ENCODE results near the gene C10orf67. TPM values are rescaled to one million over a fixed set of nuclear protein-coding genes. Genes with fewer than 3 reads are reported as not detected.
"Not testable (repeated sequence)": the region's sequence is repeated elsewhere in the genome, so short reads cannot be mapped to it uniquely, and the experiment has no call there.

The C10orf67 gene
- under 1 TPM; 0.07 to 0.31 TPM for total RNA-seq

DNA sequence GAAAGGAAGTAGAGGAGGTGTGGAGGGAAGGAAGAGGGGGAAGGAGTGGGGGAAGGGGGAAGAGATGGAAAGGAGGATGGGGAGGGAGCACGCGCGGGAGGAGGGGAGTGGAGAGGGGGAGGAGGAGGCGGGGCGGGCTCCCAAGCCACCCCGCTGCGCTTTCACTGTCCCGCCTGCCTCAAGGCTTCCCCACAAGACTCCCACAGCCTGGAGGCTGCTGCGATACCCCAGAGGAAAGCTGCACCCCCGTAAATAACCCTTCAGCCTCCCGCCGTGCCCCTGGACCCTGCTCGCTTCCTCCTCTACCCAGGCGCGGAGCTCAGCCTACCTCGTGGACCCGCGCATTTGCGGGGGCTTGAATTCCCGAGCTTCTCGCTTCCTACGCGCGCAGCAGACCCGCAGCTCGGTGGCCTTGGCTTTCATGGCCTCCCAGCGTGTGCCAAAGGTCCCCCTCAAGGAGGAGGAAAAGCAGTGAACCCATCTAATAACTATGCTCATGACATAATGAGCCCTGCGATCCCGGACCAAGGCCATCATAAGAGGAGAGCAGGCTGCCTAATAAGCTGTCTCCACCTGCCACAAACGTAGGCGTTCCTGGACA lies at the start of gene C10orf67:
Gene C10orf67, minus strand, starts transcription at position 557 of the 601 bp plus-strand sequence. Its CDS starts 23 bp downstream, at position 534.
- Mint-ChIP-seq H3K27ac (peak within 1 kb of the TSS; percentile 67), H3K9me3 (no peaks in the 10 kb centered on the region), H3K27me3 (no peaks in the 10 kb centered on the region), H3K4me3 (peak within 1 kb of the TSS; percentile 79), H3K36me3 (no peaks in the 10 kb centered on the region), H3K4me1 (ENCODE audit: low read depth) (peaks cover 35% of the 10 kb centered on the region)
- POLR2A ChIA-PET, result no interaction called here
- DNase-seq, result peak; percentile 45
- intact Hi-C loops (cut with micrococcal nuclease), result no loop called here
- CTCF ChIA-PET, result no interaction called here

- Mint-ChIP-seq H3K27me3 (no peaks in the 10 kb centered on the region), H3K9me3 (no peaks in the 10 kb centered on the region), H3K4me1 (ENCODE audit: low read depth) (peaks cover 10% of the 10 kb centered on the region), H3K36me3 (peaks cover 2% of the 10 kb centered on the region), H3K4me3 (no peak overlapping the region), H3K27ac (no peak overlapping the region)
- ChIA-PET CTCF (no interaction called here), POLR2A (interaction anchor here (0.7 to 1.1 kb wide), 2 partner anchors 27 to 28 kb away, joined by 3 to 4 read pairs; no protein-coding TSS in a partner anchor)
- intact Hi-C loops (cut with micrococcal nuclease), result loop anchor here (1.0 to 5.0 kb wide), 4 partner anchors 21 to 57 kb away; no protein-coding TSS in a partner anchor
- DNase-seq, result peak; percentile 50
Measured at GRCh38 chr10:23391821-23392220, 47.2 kb upstream of the C10orf67 start.

DNA sequence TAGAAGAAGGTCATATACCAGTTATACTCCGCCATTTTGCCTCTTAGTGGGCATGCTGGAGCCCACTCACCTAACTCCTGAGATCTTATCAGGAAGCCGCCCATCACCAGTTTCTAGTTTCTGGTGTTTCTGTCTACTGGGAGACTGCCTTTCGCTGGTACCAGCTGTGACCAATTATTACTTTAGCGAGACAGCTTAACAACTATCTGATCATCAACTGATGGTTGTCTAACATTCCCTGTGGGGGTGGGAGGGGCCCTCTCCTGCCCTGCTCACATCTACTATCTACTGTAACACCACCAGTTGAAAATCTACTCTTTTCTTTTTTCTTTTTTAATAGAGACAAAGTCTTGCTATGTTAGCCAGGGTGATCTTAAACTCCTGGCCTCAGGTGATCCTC lies 46.2 kb upstream of the C10orf67 start:
- H3K27me3 Mint-ChIP-seq, result no peaks in the 10 kb centered on the region
- CTCF ChIA-PET, result no interaction called here
- H3K4me3 Mint-ChIP-seq, result no peak overlapping the region
- peaks cover 10% of the 10 kb centered on the region for H3K4me1 Mint-ChIP-seq (ENCODE audit: low read depth)
- intact Hi-C loops (cut with micrococcal nuclease), result loop anchor here (5.0 kb wide), 1 partner anchor 56 kb away; no protein-coding TSS in a partner anchor
- POLR2A ChIA-PET, result no interaction called here
- no peak overlapping the region for H3K27ac Mint-ChIP-seq
- DNase-seq, result no peak
- no peaks in the 10 kb centered on the region for H3K9me3 Mint-ChIP-seq
- peaks cover 2% of the 10 kb centered on the region for H3K36me3 Mint-ChIP-seq

GRCh38 chr10:23390408-23390807 lies 45.8 kb upstream of the C10orf67 start:
- H3K9me3 Mint-ChIP-seq; CTCF ChIA-PET; H3K36me3 Mint-ChIP-seq; H3K27me3 Mint-ChIP-seq; DNase-seq; H3K4me1 Mint-ChIP-seq (ENCODE audit: low read depth); H3K4me3 Mint-ChIP-seq; POLR2A ChIA-PET; H3K27ac Mint-ChIP-seq: not testable (repeated sequence)
- intact Hi-C loops (cut with micrococcal nuclease), result loop anchor here (5.0 kb wide), 1 partner anchor 57 kb away; no protein-coding TSS in a partner anchor

DNA sequence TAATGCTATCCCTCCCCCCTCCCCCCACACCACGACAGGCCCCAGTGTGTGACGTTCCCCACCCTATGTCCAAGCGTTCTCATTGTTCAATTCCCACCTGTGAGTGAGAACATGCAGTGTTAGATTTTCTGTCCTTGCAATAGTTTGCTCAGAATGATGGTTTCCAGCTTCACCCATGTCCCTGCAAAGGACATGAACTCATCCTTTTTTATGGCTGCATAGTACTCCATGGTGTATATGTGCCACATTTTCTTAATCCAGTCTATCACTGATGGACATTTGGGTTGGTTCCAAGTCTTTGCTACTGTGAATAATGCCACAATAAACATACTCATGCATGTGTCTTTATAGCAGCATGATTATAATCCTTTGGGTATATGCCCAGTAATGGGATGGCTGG lies 42.9 kb upstream of the C10orf67 start:
- H3K4me1 Mint-ChIP-seq (ENCODE audit: low read depth); POLR2A ChIA-PET; H3K27ac Mint-ChIP-seq; CTCF ChIA-PET; H3K36me3 Mint-ChIP-seq; H3K9me3 Mint-ChIP-seq; H3K27me3 Mint-ChIP-seq; H3K4me3 Mint-ChIP-seq; DNase-seq; intact Hi-C loops (cut with micrococcal nuclease): not testable (repeated sequence)

- no peaks in the 10 kb centered on the region for H3K9me3 Mint-ChIP-seq
- POLR2A ChIA-PET, result no interaction called here
- no peak overlapping the region for H3K27ac Mint-ChIP-seq
Measured at GRCh38 chr10:23386052-23386451, 41.5 kb upstream of the C10orf67 start.

DNA sequence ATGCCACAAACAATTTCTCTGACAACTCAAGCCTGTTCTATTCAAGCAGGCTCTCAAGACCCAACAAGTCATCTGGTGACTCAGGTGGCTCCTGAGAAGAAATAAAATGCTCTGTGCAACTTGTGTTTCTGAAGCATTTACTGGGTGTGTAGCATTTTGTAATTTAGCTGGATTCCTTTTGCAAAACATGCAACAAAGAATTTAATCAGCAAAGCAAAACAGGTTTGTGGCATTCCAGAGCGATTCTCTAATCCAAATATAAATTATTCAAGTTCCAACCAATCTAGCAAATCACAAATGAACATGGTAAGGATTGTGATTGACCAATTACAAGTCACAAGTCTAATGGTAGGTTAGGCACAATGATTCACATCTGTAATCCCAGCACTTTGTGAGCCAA lies 39.8 kb upstream of the C10orf67 start:
- CTCF ChIA-PET, result no interaction called here
- no peak overlapping the region for H3K27ac Mint-ChIP-seq
- no peaks in the 10 kb centered on the region for H3K27me3 Mint-ChIP-seq
- POLR2A ChIA-PET, result no interaction called here
- no peak overlapping the region for H3K4me3 Mint-ChIP-seq
- intact Hi-C loops (cut with micrococcal nuclease), result no loop called here
- no peaks in the 10 kb centered on the region for H3K4me1 Mint-ChIP-seq (ENCODE audit: low read depth)
- DNase-seq, result no peak
- no peaks in the 10 kb centered on the region for H3K9me3 Mint-ChIP-seq
- H3K36me3 Mint-ChIP-seq, result peaks cover 2% of the 10 kb centered on the region

More at GRCh38 chr10:23386052-23386451, 41.5 kb upstream of the C10orf67 start:
- intact Hi-C loops (cut with micrococcal nuclease), result no loop called here
- no peak for DNase-seq
- Mint-ChIP-seq H3K27me3 (no peaks in the 10 kb centered on the region), H3K4me1 (ENCODE audit: low read depth) (no peaks in the 10 kb centered on the region), H3K36me3 (peaks cover 2% of the 10 kb centered on the region), H3K4me3 (no peak overlapping the region)
- CTCF ChIA-PET, result interaction anchor here (1.1 kb wide), 1 partner anchor 10 kb away, joined by 3 read pairs; no protein-coding TSS in a partner anchor

DNA sequence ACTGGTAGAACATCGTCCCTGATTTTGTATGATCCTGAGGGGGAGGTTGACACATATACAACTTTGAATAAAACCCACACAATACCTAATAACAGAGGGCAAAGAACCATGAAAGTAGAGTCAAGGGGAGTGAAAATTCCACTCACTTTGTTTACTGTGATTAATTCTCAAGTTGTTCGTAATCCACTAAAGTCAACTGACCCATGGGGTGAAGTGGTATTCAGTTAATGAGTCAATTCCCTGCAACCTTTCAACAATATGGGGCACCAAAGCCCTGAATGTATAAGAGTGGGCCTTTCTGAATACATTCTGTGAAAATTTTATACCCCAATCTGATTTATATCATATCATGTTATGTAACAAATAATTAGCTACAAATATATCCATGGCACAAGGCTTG lies 39.0 kb upstream of the C10orf67 start:
- Mint-ChIP-seq H3K27ac (no peak overlapping the region), H3K9me3 (no peaks in the 10 kb centered on the region), H3K4me1 (ENCODE audit: low read depth) (no peaks in the 10 kb centered on the region), H3K4me3 (no peak overlapping the region), H3K36me3 (peaks cover 2% of the 10 kb centered on the region), H3K27me3 (no peaks in the 10 kb centered on the region)
- DNase-seq, result no peak
- intact Hi-C loops (cut with micrococcal nuclease), result no loop called here
- POLR2A ChIA-PET, result no interaction called here
- CTCF ChIA-PET, result no interaction called here

DNA sequence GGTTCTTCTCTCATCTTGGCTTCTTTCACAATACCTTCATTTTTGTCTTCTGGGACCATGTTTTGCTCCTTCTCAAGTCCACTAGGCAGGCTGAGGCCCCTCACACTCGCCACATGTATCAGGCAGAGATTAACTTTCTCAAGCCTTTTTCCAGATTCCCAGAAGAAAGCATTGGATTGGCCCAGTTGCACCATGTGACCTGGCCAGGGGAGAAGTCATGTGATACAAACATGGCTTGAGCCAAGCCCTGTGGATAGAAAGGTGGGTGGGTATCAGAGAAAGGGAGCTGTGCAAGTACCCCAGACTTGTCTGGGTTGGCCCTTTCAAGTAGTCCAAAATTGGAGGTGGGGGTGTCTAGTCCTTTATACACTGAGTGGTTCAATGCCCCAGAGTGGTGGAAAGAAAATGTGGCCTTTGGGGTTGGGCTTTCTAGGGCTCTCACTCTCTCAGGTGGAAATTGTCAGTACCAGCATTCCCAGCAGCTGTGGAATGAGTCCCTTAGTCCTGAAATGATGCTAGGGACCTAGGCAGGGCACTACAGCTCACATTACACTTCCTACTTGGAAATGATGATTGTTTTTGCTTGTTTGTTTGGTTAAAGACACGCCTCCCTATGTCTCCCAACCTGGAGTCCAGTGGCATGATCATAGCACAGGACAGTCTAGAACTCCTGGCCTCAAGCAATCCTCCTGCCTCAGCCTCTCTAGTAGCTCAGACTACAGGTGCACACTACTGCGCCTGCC lies 36.9 kb upstream of the C10orf67 start:
- ChIA-PET CTCF (no interaction called here), POLR2A (no interaction called here)
- Mint-ChIP-seq H3K4me3 (no peak overlapping the region), H3K36me3 (no peaks in the 10 kb centered on the region), H3K4me1 (ENCODE audit: low read depth) (no peaks in the 10 kb centered on the region), H3K27me3 (no peaks in the 10 kb centered on the region), H3K27ac (no peak overlapping the region), H3K9me3 (no peaks in the 10 kb centered on the region)
- intact Hi-C loops (cut with micrococcal nuclease), result no loop called here
- DNase-seq, result no peak

GRCh38 chr10:23379686-23380085 lies 35.1 kb upstream of the C10orf67 start:
- DNase-seq, result no peak
- H3K27me3 Mint-ChIP-seq, result no peaks in the 10 kb centered on the region
- ChIA-PET CTCF (no interaction called here), POLR2A (no interaction called here)
- no peak overlapping the region for H3K4me3 Mint-ChIP-seq
- intact Hi-C loops (cut with micrococcal nuclease), result no loop called here
- H3K4me1 Mint-ChIP-seq (ENCODE audit: low read depth), result peaks cover 3% of the 10 kb centered on the region
- no peaks in the 10 kb centered on the region for H3K36me3 Mint-ChIP-seq
- H3K9me3 Mint-ChIP-seq, result no peaks in the 10 kb centered on the region
- no peak overlapping the region for H3K27ac Mint-ChIP-seq

- H3K27me3 Mint-ChIP-seq, result no peaks in the 10 kb centered on the region
- POLR2A ChIA-PET, result interaction anchor here (1.1 kb wide), 1 partner anchor 12 kb away, joined by 3 read pairs; no protein-coding TSS in a partner anchor
- CTCF ChIA-PET, result interaction anchor here (0.8 to 1.2 kb wide), 2 partner anchors 9 to 61 kb away, joined by 3 read pairs; no protein-coding TSS in a partner anchor
- intact Hi-C loops (cut with micrococcal nuclease), result no loop called here
- no peak for DNase-seq
- peaks cover 3% of the 10 kb centered on the region for H3K9me3 Mint-ChIP-seq
- H3K4me1 Mint-ChIP-seq (ENCODE audit: low read depth), result peaks cover 3% of the 10 kb centered on the region
- H3K36me3 Mint-ChIP-seq, result no peaks in the 10 kb centered on the region
- no peak overlapping the region for H3K4me3 Mint-ChIP-seq
- H3K27ac Mint-ChIP-seq, result no peak overlapping the region
Measured at GRCh38 chr10:23376229-23376655, 31.6 kb upstream of the C10orf67 start.

DNA sequence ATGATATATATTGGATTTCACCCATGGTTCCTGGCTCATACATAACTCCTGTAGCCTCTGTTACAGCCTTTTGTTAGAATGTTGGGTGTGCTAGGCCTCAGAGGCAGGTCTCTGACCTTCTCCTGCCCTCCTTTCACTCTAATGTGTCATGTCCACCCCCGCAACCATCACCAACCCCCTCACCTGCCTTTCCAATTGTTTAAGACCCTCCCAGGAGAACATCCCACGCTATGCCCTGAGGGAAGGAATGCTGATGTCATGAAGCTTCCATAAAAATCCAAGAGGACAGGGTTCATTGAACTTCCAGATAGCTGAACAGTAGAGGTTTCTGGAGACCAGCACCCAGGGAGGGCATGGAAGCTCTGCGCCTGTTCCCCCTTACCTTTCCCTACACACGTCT lies 30.8 kb upstream of the C10orf67 start:
- intact Hi-C loops (cut with micrococcal nuclease), result no loop called here
- no peak for DNase-seq

More for the DNA sequence above, 30.8 kb upstream of the C10orf67 start:
- Mint-ChIP-seq H3K27me3 (no peaks in the 10 kb centered on the region), H3K4me3 (no peak overlapping the region), H3K27ac (no peak overlapping the region), H3K36me3 (no peaks in the 10 kb centered on the region), H3K9me3 (peaks cover 3% of the 10 kb centered on the region), H3K4me1 (ENCODE audit: low read depth) (peaks cover 9% of the 10 kb centered on the region)
- CTCF ChIA-PET, result no interaction called here
- POLR2A ChIA-PET, result interaction anchor here (1.1 kb wide), 1 partner anchor 11 kb away, joined by 3 read pairs; no protein-coding TSS in a partner anchor

Data from activated CD4-positive, alpha-beta memory T cell treated with anti-CD3 and anti-CD28 coated beads for 36 hours (primary cell).